ENCODE data around the gene OASL. TPM values are rescaled to one million over a fixed set of nuclear protein-coding genes. Genes with fewer than 3 reads are reported as not detected.

OASL gene
- polyA plus RNA-seq, 1 experiment, result 0.05 TPM

GRCh38 chr12:120971299-120972180 lies 67.5 kb downstream of the OASL start:
- Histone ChIP-seq H3K27me3 (ENCODE audit: control insufficient read depth, insufficient read depth, low read length) (peaks cover 11% of the 10 kb centered on the region), H3K27ac (ENCODE audit: low read depth, low read length) (no peak overlapping the region), H3K9me3 (ENCODE audit: control insufficient read depth, insufficient read depth, low read length) (no peaks in the 10 kb centered on the region), H3K4me3 (ENCODE audit: low read depth, low read length) (no peak overlapping the region)
- POLR2A ChIA-PET, result interaction anchor here (1.1 kb wide), 1 partner anchor 390 kb away, joined by 5 read pairs; the partner anchor contains the start of gene POP5
- TF ChIP-seq, protein P1, sequence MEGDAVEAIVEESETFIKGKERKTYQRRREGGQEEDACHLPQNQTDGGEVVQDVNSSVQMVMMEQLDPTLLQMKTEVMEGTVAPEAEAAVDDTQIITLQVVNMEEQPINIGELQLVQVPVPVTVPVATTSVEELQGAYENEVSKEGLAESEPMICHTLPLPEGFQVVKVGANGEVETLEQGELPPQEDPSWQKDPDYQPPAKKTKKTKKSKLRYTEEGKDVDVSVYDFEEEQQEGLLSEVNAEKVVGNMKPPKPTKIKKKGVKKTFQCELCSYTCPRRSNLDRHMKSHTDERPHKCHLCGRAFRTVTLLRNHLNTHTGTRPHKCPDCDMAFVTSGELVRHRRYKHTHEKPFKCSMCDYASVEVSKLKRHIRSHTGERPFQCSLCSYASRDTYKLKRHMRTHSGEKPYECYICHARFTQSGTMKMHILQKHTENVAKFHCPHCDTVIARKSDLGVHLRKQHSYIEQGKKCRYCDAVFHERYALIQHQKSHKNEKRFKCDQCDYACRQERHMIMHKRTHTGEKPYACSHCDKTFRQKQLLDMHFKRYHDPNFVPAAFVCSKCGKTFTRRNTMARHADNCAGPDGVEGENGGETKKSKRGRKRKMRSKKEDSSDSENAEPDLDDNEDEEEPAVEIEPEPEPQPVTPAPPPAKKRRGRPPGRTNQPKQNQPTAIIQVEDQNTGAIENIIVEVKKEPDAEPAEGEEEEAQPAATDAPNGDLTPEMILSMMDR (IDR thresholded peaks at IDR 0.05; ENCODE audit: low read depth, low read length), result peak; percentile 82
- DNase-seq (ENCODE audit: low read depth, low spot score), result peak; percentile 45
- CTCF ChIA-PET, result interaction anchor here (0.5 to 5.8 kb wide), 46 partner anchors 9 to 1257 kb away, joined by 3 to 94 read pairs (median 4); partner anchors contain the start of genes ACADS and POP5

GRCh38 chr12:120970310-120970709 lies 68.7 kb downstream of the OASL start:
- DNase-seq (ENCODE audit: low read depth, low spot score), result no peak
- Histone ChIP-seq H3K27me3 (ENCODE audit: control insufficient read depth, insufficient read depth, low read length) (peaks cover 15% of the 10 kb centered on the region), H3K27ac (ENCODE audit: low read depth, low read length) (no peak overlapping the region), H3K4me3 (ENCODE audit: low read depth, low read length) (no peak overlapping the region), H3K9me3 (ENCODE audit: control insufficient read depth, insufficient read depth, low read length) (no peaks in the 10 kb centered on the region)
- ChIA-PET CTCF (interaction anchor here (1.1 to 5.8 kb wide), 5 partner anchors 33 to 387 kb away, joined by 3 to 94 read pairs (median 16); partner anchors contain the start of gene POP5), POLR2A (no interaction called here)
- TF ChIP-seq, protein P1 (IDR thresholded peaks at IDR 0.05; ENCODE audit: low read depth, low read length), result no peak

Small RNA genes within 50 kb of the gene (small RNA-seq; reads per million reads assigned to genes)
- gene AC079602.2 (ENCODE audit: insufficient read length, low read depth), result not detected

Other genes starting within 250 kb of the OASL start
- 22.1 and 23.8 TPM in 2 replicates for gene SPPL3, start 134.9 kb downstream of the OASL start, polyA plus RNA-seq (2011; rRNA removed)
- gene HNF1A, start 60.7 kb downstream of the OASL start, polyA plus RNA-seq (2011; rRNA removed), result not detected in 2 replicates
- 13.6 and 13.8 TPM in 2 replicates for gene C12orf43, start 22.8 kb downstream of the OASL start, polyA plus RNA-seq (2011; rRNA removed)
- gene P2RX7, start 93.6 kb upstream of the OASL start, polyA plus RNA-seq (2011; rRNA removed), result 0.48 and 0.50 TPM in 2 replicates
- 18.9 and 21.8 TPM in 2 replicates for gene P2RX4, start 170.9 kb upstream of the OASL start, polyA plus RNA-seq (2011; rRNA removed)

All from AG04450 (cell line).